RWPE2 (cell line): ENCODE measurements around the gene SEPTIN5.

Experiments
- ATAC-seq: fragments of 200-7000 bp; cut with Tn5 transposase; 3 replicates; pipeline ENCODE4 v1.9.1; 2021; ENCODE audit warnings: low read depth
- DNase-seq: peaks from one replicate; pipeline ENCODE4 v3.0.0-alpha.2; 2020; ENCODE audit warnings: low spot score
- H3K27ac ChIP-seq: fragments of 450-650 bp; 2 replicates; pipeline ENCODE4 v1.5.1; 2017; ENCODE audit warnings: mild to moderate bottlenecking; ENCODE audit not compliant: poor library complexity, severe bottlenecking
- H3K27me3 ChIP-seq: fragments of 250-450 bp; sonication (Bioruptor Pico); 2 replicates; pipeline ENCODE4 v1.5.1; 2021; ENCODE audit warnings: mild to moderate bottlenecking, moderate library complexity; ENCODE audit not compliant: insufficient read depth, poor library complexity, severe bottlenecking
- H3K36me3 ChIP-seq: fragments of 250-450 bp; sonication (Bioruptor Pico); 2 replicates; pipeline ENCODE4 v1.5.1; 2020; ENCODE audit warnings: low read depth, mild to moderate bottlenecking, moderate library complexity
- H3K4me1 ChIP-seq: fragments of 250-450 bp; sonication (Bioruptor Pico); 2 replicates; pipeline ENCODE4 v1.5.1; 2021; ENCODE audit warnings: mild to moderate bottlenecking, moderate library complexity; ENCODE audit not compliant: insufficient read depth, poor library complexity, severe bottlenecking
- H3K4me3 ChIP-seq: fragments of 250-450 bp; sonication (Bioruptor Pico); 2 replicates; pipeline ENCODE4 v1.5.1; 2021; ENCODE audit warnings: mild to moderate bottlenecking, moderate library complexity; ENCODE audit not compliant: severe bottlenecking
- H3K9me3 ChIP-seq: fragments of 250-450 bp; sonication (Bioruptor Pico); 2 replicates; pipeline ENCODE4 v1.5.1; 2021; ENCODE audit warnings: mild to moderate bottlenecking, moderate library complexity; ENCODE audit not compliant: severe bottlenecking
- TF ChIP-seq, protein P1 (sequence below): fragments of 450-650 bp; IDR thresholded peaks from one replicate; pipeline ENCODE4 v1.5.1; 2017; ENCODE audit warnings: mild to moderate bottlenecking, moderate library complexity; ENCODE audit not compliant: poor library complexity, severe bottlenecking

SEPTIN5 gene

DNA sequence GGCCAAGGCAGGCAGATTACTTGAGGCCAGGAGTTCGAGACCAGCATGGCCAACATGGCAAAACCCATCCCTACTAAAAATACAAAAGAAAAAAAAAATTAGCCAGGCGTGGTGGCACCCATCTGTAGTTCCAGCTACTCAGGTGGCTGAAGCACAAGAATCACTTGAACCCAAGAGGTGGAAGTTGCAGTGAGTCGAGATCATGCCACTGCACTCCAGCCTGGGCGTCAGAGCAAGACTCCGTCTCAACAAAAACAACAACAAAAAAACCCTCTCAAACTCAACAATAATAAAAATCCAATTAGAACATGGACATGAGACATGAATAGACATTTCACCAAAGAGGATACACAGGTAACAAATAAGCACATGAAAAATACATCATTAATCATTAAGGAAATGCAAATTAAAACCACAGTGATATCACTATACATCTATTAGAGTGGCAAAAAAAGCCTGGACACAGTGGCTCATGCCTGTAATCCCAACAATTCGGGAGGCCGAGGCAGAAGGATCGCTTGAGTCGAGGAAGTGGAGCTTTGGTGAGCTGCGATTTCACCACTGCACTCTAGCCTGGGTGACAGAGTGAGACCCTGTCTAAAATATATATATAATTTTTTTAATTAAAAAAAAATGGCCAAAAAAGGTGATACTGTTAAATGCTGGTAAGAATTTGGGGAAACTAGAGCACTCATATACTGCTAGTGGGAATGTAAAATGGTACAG lies 12.7 kb upstream of the SEPTIN5 start:
- no peak for DNase-seq
- H3K4me3 ChIP-seq = no peak overlapping the region
- H3K27me3 ChIP-seq = no peaks in the 10 kb centered on the region
- no peaks in the 10 kb centered on the region for H3K9me3 ChIP-seq
- no peaks in the 10 kb centered on the region for H3K4me1 ChIP-seq
- H3K27ac ChIP-seq = no peak overlapping the region
- ATAC-seq = no peak
- H3K36me3 ChIP-seq = no peaks in the 10 kb centered on the region
- TF ChIP-seq, protein P1, sequence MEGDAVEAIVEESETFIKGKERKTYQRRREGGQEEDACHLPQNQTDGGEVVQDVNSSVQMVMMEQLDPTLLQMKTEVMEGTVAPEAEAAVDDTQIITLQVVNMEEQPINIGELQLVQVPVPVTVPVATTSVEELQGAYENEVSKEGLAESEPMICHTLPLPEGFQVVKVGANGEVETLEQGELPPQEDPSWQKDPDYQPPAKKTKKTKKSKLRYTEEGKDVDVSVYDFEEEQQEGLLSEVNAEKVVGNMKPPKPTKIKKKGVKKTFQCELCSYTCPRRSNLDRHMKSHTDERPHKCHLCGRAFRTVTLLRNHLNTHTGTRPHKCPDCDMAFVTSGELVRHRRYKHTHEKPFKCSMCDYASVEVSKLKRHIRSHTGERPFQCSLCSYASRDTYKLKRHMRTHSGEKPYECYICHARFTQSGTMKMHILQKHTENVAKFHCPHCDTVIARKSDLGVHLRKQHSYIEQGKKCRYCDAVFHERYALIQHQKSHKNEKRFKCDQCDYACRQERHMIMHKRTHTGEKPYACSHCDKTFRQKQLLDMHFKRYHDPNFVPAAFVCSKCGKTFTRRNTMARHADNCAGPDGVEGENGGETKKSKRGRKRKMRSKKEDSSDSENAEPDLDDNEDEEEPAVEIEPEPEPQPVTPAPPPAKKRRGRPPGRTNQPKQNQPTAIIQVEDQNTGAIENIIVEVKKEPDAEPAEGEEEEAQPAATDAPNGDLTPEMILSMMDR = no peak

DNA sequence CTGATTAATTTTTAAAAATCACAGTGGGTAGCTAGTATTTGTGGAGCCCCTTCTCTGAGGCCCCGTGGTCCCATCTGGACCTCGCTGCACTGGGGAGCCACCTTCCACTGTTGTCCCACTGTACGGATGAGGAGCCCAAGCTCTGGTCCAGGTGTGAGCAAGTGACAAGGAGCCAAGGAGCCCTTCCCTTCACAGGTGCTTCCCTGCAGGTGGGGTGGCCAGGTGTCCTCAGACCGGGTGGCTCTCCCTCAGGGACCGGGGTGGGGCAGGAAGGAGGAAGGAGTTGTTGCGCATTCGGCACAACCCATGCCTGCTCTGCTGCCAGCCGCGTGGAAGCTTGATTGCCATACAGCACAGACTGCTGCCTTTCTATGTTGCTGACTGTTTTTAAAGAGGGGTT lies 10.4 kb upstream of the SEPTIN5 start:
- Histone ChIP-seq H3K9me3 (no peaks in the 10 kb centered on the region), H3K4me1 (no peaks in the 10 kb centered on the region), H3K4me3 (no peak overlapping the region), H3K27me3 (no peaks in the 10 kb centered on the region), H3K27ac (no peak overlapping the region), H3K36me3 (no peaks in the 10 kb centered on the region)
- TF ChIP-seq, protein P1 = no peak
- no peak for ATAC-seq
- DNase-seq = peak; percentile 35

DNA sequence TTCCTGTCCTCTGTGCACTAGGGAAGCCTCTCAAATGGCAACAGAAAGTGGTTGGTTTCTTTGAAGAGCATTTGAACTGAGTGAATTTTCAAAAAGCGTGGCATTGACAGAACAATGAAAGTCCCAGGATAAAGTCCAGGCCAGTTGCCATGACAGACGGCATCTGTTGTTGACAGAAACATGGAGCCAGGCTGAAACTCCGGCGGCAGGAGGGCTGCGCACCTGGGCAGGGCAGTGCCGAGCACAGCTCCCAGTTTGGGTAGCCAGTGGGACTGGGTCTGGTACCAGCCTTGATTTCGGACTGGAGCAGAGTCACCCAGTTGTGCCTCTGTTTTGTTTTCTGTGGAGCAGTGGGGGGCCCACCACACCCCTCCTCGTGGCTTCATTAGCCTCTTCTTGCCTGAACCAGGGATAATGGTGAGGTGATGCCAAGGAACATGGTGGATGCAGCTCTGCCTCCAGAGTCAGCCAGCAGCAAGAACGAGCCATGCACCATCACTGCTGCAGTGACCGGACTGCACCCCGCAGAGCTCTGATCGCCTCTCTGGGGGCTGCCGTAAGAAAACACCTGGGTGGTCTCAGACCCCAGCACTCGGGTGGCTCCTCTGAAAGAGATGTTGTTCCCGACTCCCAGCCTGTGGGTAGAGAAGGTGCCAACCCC lies 9.8 kb upstream of the SEPTIN5 start:
- Histone ChIP-seq H3K9me3 (no peaks in the 10 kb centered on the region), H3K36me3 (no peaks in the 10 kb centered on the region), H3K27me3 (no peaks in the 10 kb centered on the region), H3K4me3 (no peak overlapping the region), H3K27ac (no peak overlapping the region), H3K4me1 (no peaks in the 10 kb centered on the region)
- ATAC-seq (no peak), DNase-seq (peak; percentile 37)
- TF ChIP-seq, protein P1 = no peak

DNA sequence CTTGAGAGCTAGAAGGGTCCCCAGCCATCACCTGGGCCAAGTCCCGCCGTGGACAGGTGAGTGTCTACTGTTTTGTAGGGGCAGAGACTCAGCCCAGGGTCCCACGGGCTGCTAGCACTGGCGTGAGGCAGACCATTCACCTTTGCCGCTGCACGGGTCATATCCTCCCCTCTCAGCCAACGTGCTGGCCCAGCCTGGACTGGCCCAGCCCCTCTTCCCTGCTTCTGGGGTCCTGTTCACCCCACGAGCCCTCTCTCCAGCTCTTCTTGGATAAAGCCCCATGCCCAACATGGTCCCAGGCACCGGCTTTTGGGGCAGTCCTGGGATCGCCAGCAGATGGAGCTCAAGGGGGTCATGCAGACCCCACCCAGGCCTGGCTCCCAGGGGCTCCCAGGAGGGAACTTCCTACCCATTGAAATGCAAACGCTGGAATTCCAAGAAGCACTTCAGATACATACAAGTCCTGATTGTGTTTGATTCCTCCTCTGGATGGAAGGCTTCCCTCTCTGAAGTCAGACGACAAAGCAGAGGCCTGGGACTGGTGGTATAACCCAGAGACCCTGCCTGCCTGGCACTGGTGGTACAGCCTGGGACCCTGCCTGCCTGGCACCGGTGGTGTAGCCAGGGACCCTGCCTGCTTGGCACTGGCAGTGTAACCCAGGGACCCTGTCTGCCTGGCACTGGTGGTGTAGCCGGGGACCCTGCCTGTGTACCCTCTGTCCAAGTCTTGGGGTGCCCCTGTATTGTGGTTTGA lies 8.9 kb upstream of the SEPTIN5 start:
- no peaks in the 10 kb centered on the region for H3K4me1 ChIP-seq
- DNase-seq = peak; percentile 47
- no peaks in the 10 kb centered on the region for H3K9me3 ChIP-seq
- H3K27me3 ChIP-seq = no peaks in the 10 kb centered on the region
- no peaks in the 10 kb centered on the region for H3K36me3 ChIP-seq
- H3K27ac ChIP-seq = no peak overlapping the region
- ATAC-seq = no peak
- no peak overlapping the region for H3K4me3 ChIP-seq
- TF ChIP-seq, protein P1 = no peak
